ENCODE results near the gene CRABP2.

Gene CRABP2

GRCh38 chr1:156655151-156655903 is 50.1 kb downstream of the CRABP2 start:
- no peak for DNase-seq (ENCODE audit: low spot score)

DNA sequence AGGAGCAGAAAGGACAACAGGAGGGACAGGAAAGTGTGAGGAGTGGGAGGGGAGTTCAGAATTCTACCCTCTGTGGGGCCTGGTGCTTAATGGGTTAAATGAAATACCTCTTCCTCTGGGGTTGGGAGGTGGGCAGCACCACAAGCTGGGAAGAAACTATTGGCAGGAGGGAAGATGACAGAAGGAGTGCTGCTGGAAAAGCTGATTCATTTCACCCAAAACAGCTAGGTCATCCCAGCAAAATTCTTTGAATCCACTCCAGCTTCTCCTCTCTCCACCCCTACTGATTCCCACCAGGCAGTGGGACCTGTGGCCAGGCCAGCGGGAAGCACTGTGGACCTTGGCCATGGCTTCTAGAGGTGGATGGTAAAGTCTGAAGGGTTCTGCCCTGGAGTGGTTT is 50.7 kb downstream of the CRABP2 start:
- no peak for DNase-seq (ENCODE audit: low spot score)

DNA sequence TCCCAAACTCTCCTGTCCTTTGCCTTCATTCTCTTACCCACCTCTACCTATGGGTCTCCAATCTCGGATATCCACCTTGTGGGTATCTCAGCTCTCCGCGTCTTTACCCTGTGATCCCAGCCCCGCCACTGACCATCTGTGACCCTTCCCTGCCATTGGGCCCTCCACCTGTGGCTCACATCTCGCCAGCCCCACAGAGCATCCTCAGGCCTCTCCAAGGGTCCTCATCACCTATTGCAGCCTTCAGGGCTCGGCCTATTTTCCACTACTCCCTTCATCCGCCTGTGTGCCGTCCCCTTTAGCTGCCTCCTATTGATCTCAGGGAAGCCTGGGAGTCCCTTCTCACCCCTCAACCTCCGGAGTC is 52.4 kb downstream of the CRABP2 start:
- DNase-seq (ENCODE audit: low spot score), result no peak

GRCh38 chr1:156652131-156652991 is 53.0 kb downstream of the CRABP2 start:
- DNase-seq (ENCODE audit: low spot score), result no peak
